SJSA1 (cell line): ENCODE measurements around the gene ZPBP. TPM values are rescaled to one million over a fixed set of nuclear protein-coding genes. Genes with fewer than 3 reads are reported as not detected.

ENCODE experiments used
- DNase-seq, 2 experiments: peaks; one replicate each; pipeline ENCODE4 v3.0.0-alpha.2; 2015 to 2020; ENCODE audit warnings: low spot score in 2 of 2, low read depth in 1 of 2
- H3K27ac ChIP-seq: fragments of 250-450 bp; sonication (Bioruptor Pico); 2 replicates; pipeline ENCODE4 v1.5.1; 2020; ENCODE audit warnings: mild to moderate bottlenecking, moderate library complexity
- H3K27me3 ChIP-seq: fragments of 250-450 bp; sonication (Bioruptor Pico); replicated peaks from 2 replicates; pipeline ENCODE4 v1.5.1; 2020; ENCODE audit warnings: mild to moderate bottlenecking, moderate library complexity
- H3K36me3 ChIP-seq: fragments of 250-450 bp; sonication (Bioruptor Pico); 2 replicates; pipeline ENCODE4 v1.5.1; 2020; ENCODE audit warnings: mild to moderate bottlenecking
- H3K4me1 ChIP-seq: fragments of 250-450 bp; sonication (Bioruptor Pico); replicated peaks from 2 replicates; pipeline ENCODE4 v1.6.1; 2021; ENCODE audit warnings: mild to moderate bottlenecking
- H3K4me3 ChIP-seq: fragments of 250-450 bp; sonication (Bioruptor Pico); 2 replicates; pipeline ENCODE4 v1.5.1; 2020; ENCODE audit warnings: mild to moderate bottlenecking
- H3K9me3 ChIP-seq: fragments of 250-450 bp; sonication (Bioruptor Pico); replicated peaks from 2 replicates; pipeline ENCODE4 v1.5.1; 2020; ENCODE audit warnings: mild to moderate bottlenecking
- total RNA-seq: library from RNA; depleted of rRNA; stranded (reverse); fragments of >200 nt; shearing (Covaris generic); gene quantifications from 2 replicates; pipeline ENCODE4 v1.2.3, GENCODE V29; 2014; rRNA removed

Gene ZPBP
- total RNA-seq, 1 experiment from 2014 or later = not detected

DNA sequence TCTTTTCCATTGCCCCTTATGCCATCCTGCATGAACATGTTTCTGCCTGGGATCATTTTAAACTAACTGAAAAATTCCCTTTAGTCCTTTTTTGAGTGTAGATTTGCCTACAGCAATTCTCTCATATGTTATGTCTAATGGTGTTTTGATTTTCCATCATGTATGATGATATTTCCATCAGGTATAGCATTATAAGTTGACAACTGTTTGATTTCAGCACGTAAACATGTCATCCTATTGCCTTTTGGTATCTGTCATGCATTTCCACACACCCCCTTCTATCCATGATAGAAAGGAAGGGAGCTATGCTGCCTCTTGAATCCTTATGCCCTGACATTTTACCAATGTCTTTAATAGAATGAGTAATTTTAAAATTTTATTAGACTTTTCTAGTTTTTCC lies 116.8 kb downstream of the ZPBP start:
- Histone ChIP-seq H3K9me3 (no peaks in the 10 kb centered on the region), H3K27ac (no peak overlapping the region), H3K36me3 (no peaks in the 10 kb centered on the region), H3K4me3 (no peak overlapping the region), H3K4me1 (no peaks in the 10 kb centered on the region), H3K27me3 (no peaks in the 10 kb centered on the region)
- no peak for DNase-seq

DNA sequence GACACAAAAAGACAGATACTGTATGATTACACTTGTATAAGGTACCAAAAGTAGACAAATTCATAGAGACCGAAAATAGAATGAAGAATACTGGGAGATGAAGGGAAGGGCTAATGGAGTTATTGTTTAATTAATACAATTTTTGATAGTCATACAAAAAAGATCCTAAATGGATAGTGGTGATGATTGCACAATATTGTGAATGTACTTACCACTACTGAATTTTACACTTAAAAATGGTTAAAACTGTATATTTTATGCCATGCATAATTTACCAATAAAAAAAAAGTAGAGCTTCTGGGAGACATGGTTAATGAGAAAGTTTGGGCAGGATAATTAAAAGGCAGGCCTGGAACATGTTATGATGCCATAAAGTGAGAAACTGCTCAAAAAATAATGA lies 119.0 kb downstream of the ZPBP start:
- Histone ChIP-seq H3K27ac (no peak overlapping the region), H3K36me3 (no peaks in the 10 kb centered on the region), H3K4me1 (no peaks in the 10 kb centered on the region), H3K9me3 (no peaks in the 10 kb centered on the region), H3K4me3 (no peak overlapping the region), H3K27me3 (no peaks in the 10 kb centered on the region)
- DNase-seq = no peak

DNA sequence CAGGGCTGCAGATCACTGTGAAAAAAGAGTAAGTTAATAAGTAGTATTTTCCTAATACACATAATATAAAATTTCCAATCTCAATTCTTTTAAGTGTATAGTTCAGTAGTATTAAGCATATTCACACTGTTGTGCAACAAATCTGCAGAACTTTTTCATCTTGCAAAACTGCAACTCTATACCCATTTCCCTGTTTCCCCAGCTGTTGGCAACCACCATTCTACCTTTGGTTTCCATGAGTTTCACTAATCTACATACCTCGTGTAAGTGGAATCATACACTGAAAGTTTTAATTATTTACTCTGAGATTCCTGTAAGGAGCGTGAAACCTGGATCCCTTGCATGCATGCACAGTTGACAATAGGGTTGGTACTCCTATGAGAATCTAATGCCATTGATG lies 155.4 kb downstream of the ZPBP start:
- H3K36me3 ChIP-seq = no peaks in the 10 kb centered on the region
- no peak overlapping the region for H3K27ac ChIP-seq
- H3K9me3 ChIP-seq = no peaks in the 10 kb centered on the region
- no peak for DNase-seq
- no peaks in the 10 kb centered on the region for H3K4me1 ChIP-seq
- H3K27me3 ChIP-seq = no peaks in the 10 kb centered on the region
- H3K4me3 ChIP-seq = no peak overlapping the region

DNA sequence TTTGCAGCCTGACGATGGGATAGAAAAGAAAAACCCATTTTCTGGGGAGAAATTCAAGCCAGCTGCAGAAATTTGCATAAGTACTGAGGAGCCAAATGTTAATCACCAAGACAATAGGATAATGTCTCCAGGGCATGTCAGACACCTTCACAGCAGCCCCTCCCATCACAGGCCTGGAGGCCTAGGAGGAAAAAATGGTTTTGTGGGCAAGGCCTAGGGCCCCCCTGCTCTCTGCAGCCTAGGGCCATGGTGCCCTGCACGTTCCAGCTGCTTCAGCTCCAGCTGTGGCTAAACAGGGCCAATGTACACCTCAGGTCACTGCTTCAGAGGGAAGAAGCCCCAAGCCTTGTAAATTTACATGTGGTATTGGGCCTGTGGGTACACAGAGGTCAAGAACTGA lies 161.4 kb downstream of the ZPBP start:
- no peak overlapping the region for H3K27ac ChIP-seq
- H3K27me3 ChIP-seq = no peaks in the 10 kb centered on the region
- no peak for DNase-seq
- H3K4me3 ChIP-seq = no peak overlapping the region
- no peaks in the 10 kb centered on the region for H3K4me1 ChIP-seq
- peaks cover 6% of the 10 kb centered on the region; the same call in 1 of the 2 replicates for H3K9me3 ChIP-seq
- H3K36me3 ChIP-seq = no peaks in the 10 kb centered on the region

DNA sequence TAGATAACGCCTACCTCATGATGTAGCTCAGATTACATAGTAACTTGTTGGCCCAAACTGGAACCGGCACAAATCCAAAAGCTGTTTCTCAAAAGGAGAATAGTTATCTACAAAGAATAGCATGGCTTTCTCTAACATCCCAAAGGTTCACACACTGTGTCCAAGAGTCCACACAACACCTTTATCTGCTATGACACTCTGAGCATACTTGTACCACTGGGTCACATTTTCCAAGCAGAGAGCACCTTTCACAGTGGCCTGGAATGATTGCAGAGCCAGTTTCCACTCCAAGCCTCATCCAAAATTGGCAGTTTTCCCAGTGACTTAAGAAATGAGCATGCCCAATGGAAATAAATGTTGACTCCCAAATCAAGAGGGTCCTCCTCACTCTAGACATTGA lies 164.3 kb downstream of the ZPBP start:
- DNase-seq = no peak
- H3K4me1 ChIP-seq = no peaks in the 10 kb centered on the region

DNA sequence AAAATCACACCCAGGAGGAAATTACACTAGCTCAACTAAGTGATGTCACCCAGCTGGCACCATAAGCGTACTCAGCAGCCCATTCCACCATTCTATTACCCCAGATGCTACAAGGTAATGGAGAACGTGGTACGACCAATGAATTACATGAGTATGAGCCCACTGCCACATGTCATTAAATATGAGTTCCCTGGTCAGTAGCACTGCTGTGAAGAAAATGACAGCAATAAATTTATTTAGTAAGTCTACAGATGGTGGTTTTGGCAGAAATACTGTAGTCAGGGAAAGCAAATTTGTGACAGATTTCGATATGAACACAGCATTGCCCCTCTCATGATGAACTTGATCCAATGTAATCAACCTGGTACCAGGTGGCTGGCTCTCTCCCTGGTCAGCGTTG lies 165.4 kb downstream of the ZPBP start:
- Histone ChIP-seq H3K36me3 (no peaks in the 10 kb centered on the region), H3K4me3 (no peak overlapping the region), H3K27ac (no peak overlapping the region), H3K4me1 (no peaks in the 10 kb centered on the region), H3K9me3 (peaks cover 6% of the 10 kb centered on the region; the same call in 1 of the 2 replicates), H3K27me3 (no peaks in the 10 kb centered on the region)
- no peak for DNase-seq

More for the DNA sequence above, 164.3 kb downstream of the ZPBP start:
- no peak overlapping the region for H3K27ac ChIP-seq
- H3K27me3 ChIP-seq = no peaks in the 10 kb centered on the region
- H3K36me3 ChIP-seq = no peaks in the 10 kb centered on the region
- peaks cover 6% of the 10 kb centered on the region; the same call in 1 of the 2 replicates for H3K9me3 ChIP-seq
- no peak overlapping the region for H3K4me3 ChIP-seq

DNA sequence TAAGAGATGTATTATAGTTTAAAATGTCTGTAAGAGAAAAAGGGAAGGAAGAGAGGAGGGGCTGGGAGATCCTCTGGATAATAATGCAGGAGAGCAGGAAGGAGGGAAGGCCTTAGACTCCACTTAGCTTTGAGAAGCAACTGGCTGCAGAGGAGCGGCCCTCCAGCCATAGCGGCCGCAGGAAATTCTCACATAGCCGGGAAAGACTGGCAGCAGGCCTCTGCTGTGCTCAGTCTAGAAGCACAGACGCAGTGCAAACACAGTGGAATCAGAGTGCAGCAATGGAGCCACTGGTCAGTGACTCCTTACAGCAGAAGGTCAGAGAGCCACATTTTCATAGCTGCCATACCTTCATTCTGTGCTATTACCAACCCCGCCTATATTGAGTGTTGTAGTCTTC lies 166.3 kb downstream of the ZPBP start:
- Histone ChIP-seq H3K27me3 (no peaks in the 10 kb centered on the region), H3K36me3 (no peaks in the 10 kb centered on the region), H3K9me3 (peaks cover 5% of the 10 kb centered on the region; the same call in 1 of the 2 replicates), H3K27ac (no peak overlapping the region), H3K4me3 (no peak overlapping the region), H3K4me1 (no peaks in the 10 kb centered on the region)
- DNase-seq = no peak

DNA sequence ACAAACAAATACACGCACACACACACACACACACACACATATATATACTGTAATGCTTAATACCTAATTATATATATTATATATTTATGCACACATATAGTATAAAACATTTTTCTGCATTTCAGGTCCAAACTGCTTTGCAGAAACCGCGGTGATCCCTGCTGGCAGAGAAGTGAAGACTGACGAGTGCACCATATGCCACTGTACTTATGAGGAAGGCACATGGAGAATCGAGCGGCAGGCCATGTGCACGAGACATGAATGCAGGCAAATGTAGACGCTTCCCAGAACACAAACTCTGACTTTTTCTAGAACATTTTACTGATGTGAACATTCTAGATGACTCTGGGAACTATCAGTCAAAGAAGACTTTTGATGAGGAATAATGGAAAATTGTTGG lies 181.1 kb downstream of the ZPBP start:
- H3K9me3 ChIP-seq = no peaks in the 10 kb centered on the region
- H3K36me3 ChIP-seq = no peaks in the 10 kb centered on the region
- no peak for DNase-seq
- H3K4me3 ChIP-seq = no peak overlapping the region
- no peaks in the 10 kb centered on the region for H3K4me1 ChIP-seq
- H3K27ac ChIP-seq = no peak overlapping the region
- 0 out of 2 replicates have a peak, but pooled peaks cover 2% of the 10 kb centered on the region for H3K27me3 ChIP-seq

DNA sequence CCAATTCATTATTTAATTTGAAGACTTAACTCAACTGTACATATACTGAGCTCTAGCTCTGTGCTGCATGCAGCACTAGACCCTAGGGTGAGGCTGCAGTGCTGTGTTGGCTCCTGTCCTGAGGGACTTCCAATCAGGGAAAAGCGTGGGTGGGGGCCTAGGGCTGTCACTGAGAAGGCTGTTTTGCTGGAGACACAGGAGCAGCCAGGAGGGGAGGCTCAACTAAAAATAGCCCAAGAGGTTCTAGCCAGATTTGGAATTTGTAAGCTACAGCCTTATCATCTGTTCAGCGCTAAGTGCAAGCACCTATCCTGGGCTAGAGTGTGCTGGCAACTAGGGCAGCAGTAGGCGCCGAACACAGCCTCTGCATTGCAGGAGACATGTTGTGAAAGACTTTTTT lies 198.5 kb downstream of the ZPBP start:
- H3K36me3 ChIP-seq = no peaks in the 10 kb centered on the region
- H3K27me3 ChIP-seq = no peaks in the 10 kb centered on the region
- no peaks in the 10 kb centered on the region for H3K9me3 ChIP-seq
- H3K4me3 ChIP-seq = no peak overlapping the region
- no peak overlapping the region for H3K27ac ChIP-seq
- H3K4me1 ChIP-seq = no peaks in the 10 kb centered on the region
- no peak for DNase-seq

DNA sequence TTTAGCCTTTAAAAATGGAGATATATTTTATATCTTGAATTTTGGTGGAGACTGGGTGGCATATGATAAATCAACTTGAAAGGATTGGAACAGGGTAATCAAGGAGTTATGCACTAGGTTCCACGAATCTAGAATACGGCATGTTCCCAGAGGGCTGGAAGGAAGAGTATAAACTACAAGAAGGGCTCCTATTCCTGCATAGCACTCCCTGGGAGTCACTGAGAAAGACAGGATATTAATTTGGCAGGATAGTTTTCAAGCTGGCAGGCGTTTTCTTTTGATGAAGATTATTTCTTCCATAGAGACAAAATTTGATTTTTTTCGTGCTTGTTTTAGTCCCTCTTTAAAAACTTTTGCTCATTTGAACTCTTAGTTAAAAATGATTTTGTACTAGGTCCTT lies 199.9 kb downstream of the ZPBP start:
- Histone ChIP-seq H3K9me3 (no peaks in the 10 kb centered on the region), H3K36me3 (no peaks in the 10 kb centered on the region), H3K4me1 (no peaks in the 10 kb centered on the region), H3K4me3 (no peak overlapping the region), H3K27me3 (no peaks in the 10 kb centered on the region), H3K27ac (no peak overlapping the region)
- no peak for DNase-seq

DNA sequence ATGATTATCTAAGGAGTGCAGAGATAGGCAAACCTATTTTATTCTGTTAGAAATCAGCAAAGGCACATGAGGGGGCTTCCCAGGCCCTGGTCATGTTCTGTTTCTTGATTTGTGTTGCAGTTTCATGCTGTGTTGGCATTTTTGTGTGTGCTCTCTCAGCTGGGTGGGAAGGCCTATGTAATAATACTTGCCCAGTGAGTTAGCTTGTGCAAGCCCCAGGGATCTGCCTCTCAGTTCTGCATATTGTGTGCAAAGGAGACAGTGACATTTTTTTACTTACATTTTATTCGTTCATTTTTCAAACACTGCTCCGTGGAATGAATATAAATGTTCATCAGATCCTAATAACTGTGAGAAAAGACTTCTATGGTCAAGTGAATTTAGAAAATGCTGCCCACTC lies 200.6 kb downstream of the ZPBP start:
- no peak for DNase-seq
- no peaks in the 10 kb centered on the region for H3K36me3 ChIP-seq
- H3K4me3 ChIP-seq = no peak overlapping the region

More for the DNA sequence above, 200.6 kb downstream of the ZPBP start:
- Histone ChIP-seq H3K27me3 (no peaks in the 10 kb centered on the region), H3K27ac (no peak overlapping the region), H3K4me1 (no peaks in the 10 kb centered on the region), H3K9me3 (no peaks in the 10 kb centered on the region)

Other genes starting within 250 kb of the ZPBP start
- not detected in 2 replicates for gene IKZF1, start 211.5 kb upstream of the ZPBP start, total RNA-seq